GM12892 (cell line): ENCODE results near the gene TMEM255B.
"Not testable (repeated sequence)": the region's sequence is repeated elsewhere in the genome, so short reads cannot be mapped to it uniquely, and the experiment has no call there.

Source experiments
- DNase-seq: peaks from one replicate; pipeline ENCODE4 v3.0.0; 2011; ENCODE audit not compliant: insufficient read length
- FAIRE-seq: peaks from 2 replicates; lab custom pipeline; 2011; peaks lifted over from hg19 to GRCh38; lab: Jason Lieb, UNC
- POLR2A ChIP-seq: IDR thresholded peaks from 2 replicates; pipeline ENCODE4 v1.6.1; 2011; ENCODE audit warnings: low read depth, low read length, control low read depth
- POLR2AphosphoS5 ChIP-seq: IDR thresholded peaks from 2 replicates; pipeline ENCODE4 v1.6.1; 2011; ENCODE audit warnings: low read depth, low read length, control low read depth
- TAF1 ChIP-seq: IDR thresholded peaks from 2 replicates; pipeline ENCODE4 v1.6.1; 2011; ENCODE audit warnings: low read depth, mild to moderate bottlenecking, control low read depth, low read length, borderline replicate concordance

TMEM255B gene

GRCh38 chr13:113788413-113789135 lies 29.5 kb downstream of the TMEM255B start:
- FAIRE-seq (no peak), DNase-seq (no peak)
- TF ChIP-seq POLR2AphosphoS5 = no peak
- no peak for TF ChIP-seq POLR2A
- no peak for TF ChIP-seq TAF1

- TF ChIP-seq TAF1 (no peak), POLR2AphosphoS5 (no peak), POLR2A (no peak)
- DNase-seq = no peak
- FAIRE-seq = no peak
Measured at GRCh38 chr13:113789167-113789566, 30.1 kb downstream of the TMEM255B start.

- not testable (repeated sequence) for FAIRE-seq, DNase-seq
Measured at GRCh38 chr13:113789931-113790330, 30.9 kb downstream of the TMEM255B start.

- FAIRE-seq (no peak), DNase-seq (no peak)
- no peak for TF ChIP-seq POLR2AphosphoS5
- no peak for TF ChIP-seq TAF1
- no peak for TF ChIP-seq POLR2A
Measured at GRCh38 chr13:113791226-113791625, 32.2 kb downstream of the TMEM255B start.

DNA sequence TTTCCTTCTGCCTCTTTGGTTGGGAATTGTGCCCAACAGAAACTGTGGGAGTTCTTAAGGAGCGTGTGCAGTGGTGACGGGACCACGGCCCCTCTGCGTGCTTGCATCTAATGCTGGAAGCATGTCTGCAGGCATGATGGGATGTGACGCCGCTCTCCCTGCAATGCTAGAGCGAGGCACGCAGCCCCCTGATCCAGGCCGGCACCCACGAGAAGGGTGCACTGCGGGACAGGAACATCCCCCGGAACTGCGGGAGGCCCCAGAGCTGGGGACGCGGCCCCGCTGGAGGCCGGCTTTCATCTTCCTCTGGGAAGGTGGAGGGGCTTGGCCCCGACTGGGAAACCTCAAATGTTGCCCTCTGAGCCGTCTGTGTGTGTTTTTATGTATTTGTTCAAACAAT lies 32.7 kb downstream of the TMEM255B start:
- TF ChIP-seq TAF1 = no peak
- no peak for TF ChIP-seq POLR2AphosphoS5
- TF ChIP-seq POLR2A = no peak
- no peak for DNase-seq
- FAIRE-seq = no peak

DNA sequence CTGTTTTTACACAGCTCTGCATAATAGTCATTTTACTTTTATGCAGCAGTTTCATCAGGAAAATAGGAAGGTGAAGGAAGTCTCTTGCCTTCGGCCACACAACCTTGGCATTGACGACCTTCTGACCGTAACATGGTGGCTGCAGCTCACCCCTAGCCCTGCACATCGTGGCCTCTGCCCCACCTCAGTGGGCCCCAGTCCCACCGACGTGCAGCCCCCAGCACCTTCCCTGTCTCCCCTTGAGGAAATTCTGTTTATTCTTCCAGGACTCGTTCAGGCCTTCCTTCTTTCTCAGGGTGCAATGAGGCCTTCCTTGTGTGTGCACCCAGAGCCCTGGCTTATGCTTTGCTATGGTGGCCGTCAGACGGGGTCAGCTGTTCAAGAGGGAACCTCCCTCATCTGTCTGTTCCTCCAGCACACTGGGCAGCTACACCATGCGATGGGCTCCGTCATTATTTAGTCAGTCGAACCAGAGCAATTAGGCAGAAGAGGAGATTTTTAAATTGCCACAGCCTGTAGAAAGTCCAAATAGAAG lies 33.3 kb downstream of the TMEM255B start:
- FAIRE-seq (no peak), DNase-seq (no peak)
- TF ChIP-seq POLR2AphosphoS5 (no peak), TAF1 (no peak), POLR2A (no peak)

GRCh38 chr13:113792886-113793717 lies 34.1 kb downstream of the TMEM255B start:
- DNase-seq = no peak
- TF ChIP-seq TAF1 (no peak), POLR2A (no peak), POLR2AphosphoS5 (no peak)
- no peak for FAIRE-seq

DNA sequence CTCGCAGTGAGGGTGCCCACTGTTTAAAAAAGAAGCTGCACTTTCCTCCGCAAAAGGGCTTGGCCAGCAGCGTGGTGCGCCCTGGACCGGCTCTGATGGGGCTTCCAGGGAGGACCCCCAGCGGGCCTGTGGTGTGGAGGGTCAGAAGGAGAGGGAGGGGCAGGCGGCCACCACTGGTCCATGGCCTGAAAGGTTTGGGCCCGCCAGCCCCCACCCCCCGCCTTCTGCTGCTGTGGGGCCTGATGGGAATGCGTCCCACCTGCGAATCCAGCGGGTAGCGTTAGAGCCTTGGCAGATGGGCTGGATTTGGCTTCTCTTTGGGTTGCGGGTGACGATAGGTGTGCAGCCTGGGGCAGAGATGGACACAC lies 34.7 kb downstream of the TMEM255B start:
- no peak for FAIRE-seq
- DNase-seq = no peak
- TF ChIP-seq POLR2A = no peak
- no peak for TF ChIP-seq POLR2AphosphoS5
- no peak for TF ChIP-seq TAF1

DNA sequence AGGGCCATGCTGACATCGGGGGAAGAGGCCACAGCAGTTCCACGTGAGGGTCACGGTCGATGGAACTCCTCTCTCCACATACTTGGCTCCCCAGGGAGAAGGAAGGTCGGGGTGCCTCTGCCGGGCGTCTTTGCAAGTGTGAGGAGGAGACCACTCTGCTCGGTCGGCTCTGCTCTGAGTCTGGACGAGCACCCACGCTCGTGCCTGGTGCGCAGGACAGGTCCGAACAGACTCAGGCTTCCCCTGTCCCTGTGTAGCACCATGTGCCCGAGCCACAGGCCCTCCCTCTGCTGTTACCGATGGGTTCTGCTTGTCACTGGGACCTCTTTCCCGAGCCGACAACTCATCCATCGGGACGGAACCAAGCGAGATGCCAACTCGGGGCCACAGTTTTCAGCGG lies 35.1 kb downstream of the TMEM255B start:
- FAIRE-seq (no peak), DNase-seq (no peak)
- TF ChIP-seq TAF1 (no peak), POLR2A (no peak), POLR2AphosphoS5 (no peak)

GRCh38 chr13:113794764-113795173 lies 35.7 kb downstream of the TMEM255B start:
- FAIRE-seq (no peak), DNase-seq (no peak)

DNA sequence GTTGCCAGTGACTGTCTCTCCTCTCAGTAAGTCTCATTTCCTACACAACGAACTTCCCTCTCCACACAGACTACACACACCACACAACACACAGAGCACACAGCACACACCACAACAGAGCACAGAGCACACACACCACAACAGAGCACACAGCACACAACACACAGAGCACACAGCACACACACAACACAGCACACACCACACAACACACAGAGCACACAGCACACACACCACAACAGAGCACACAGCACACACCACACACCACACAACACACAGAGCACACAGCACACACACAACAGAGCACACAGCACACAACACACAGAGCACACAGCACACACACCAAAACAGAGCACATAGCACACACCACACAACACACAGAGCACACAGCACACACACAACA lies 36.3 kb downstream of the TMEM255B start:
- FAIRE-seq = not testable (repeated sequence)

More at GRCh38 chr13:113794764-113795173, 35.7 kb downstream of the TMEM255B start:
- TF ChIP-seq POLR2AphosphoS5 (no peak), TAF1 (no peak), POLR2A (no peak)

DNA sequence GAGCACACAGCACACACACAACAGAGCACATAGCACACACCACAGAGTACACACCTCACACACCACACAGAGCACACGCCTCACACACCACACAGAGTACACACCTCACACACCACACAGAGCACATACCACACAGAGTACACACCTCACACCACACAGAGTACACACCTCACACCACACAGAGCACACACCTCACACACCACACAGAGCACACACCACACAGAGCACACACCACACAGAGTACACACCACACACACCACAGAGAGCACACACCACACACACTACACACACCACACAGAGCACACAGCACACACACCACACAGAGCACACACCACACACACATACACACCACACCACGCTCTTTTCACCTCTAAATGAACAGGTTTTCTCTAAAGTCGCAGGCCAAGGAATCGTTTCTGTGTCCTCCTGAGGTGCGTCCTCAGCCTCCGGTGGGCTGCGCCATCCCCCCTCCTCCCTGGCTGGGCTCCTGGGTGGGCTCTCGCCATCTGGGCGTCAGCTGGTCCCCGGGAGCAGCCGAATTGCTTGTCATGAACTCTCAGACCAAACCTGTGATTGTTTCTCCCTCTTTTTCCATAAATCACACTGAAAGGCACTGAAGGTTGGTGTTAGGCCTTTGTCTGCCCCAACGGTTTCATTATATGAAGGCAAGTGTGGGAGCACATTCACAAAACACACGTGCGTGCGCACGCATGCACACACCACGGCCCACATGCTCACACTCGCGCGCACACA lies 37.4 kb downstream of the TMEM255B start:
- DNase-seq (no peak), FAIRE-seq (no peak)
- TF ChIP-seq POLR2AphosphoS5 = no peak
- TF ChIP-seq POLR2A = no peak
- no peak for TF ChIP-seq TAF1

More for the DNA sequence above, 36.3 kb downstream of the TMEM255B start:
- not testable (repeated sequence) for DNase-seq
